Psoas muscle (tissue), 8 donors: ENCODE results near the gene GAB3. TPM values are rescaled to one million over a fixed set of nuclear protein-coding genes. Genes with fewer than 3 reads are reported as not detected.

Experiments
- ATAC-seq, 4 donors: fragments of 200-7000 bp; cut with Tn5 transposase; one replicate each; pipeline ENCODE4 v1.9.1; 2020; ENCODE audit warnings: moderate library complexity in 3 of 4, mild to moderate bottlenecking in 2 of 4
- DNase-seq, 2 donors: peaks; one replicate each; pipeline ENCODE4 v3.0.0-alpha.2; 2020
- H3K27ac ChIP-seq: fragments of 200-600 bp; one replicate; pipeline ENCODE4 v1.8.0; 2022
- H3K27me3 ChIP-seq, 3 donors: fragments of 200-600 bp in 1 of 3; one replicate each; pipeline versions ENCODE4 v1.6.1 to v1.8.0; 2013 to 2022; ENCODE audit warnings: low read length in 2 of 3, mild to moderate bottlenecking in 2 of 3, moderate library complexity in 1 of 3; ENCODE audit not compliant: insufficient read depth in 3 of 3
- H3K36me3 ChIP-seq, 2 donors: fragments of 200-600 bp in 1 of 2; one replicate each; pipeline versions ENCODE4 v1.6.1 to v1.8.0; 2013 to 2022; ENCODE audit warnings: low read depth in 1 of 2, mild to moderate bottlenecking in 1 of 2, moderate library complexity in 1 of 2; ENCODE audit not compliant: insufficient read depth in 1 of 2
- H3K4me1 ChIP-seq: fragments of 200-600 bp; one replicate; pipeline ENCODE4 v1.8.0; 2022
- H3K4me3 ChIP-seq: fragments of 200-600 bp; one replicate; pipeline ENCODE4 v1.8.0; 2022; ENCODE audit warnings: mild to moderate bottlenecking
- H3K9me3 ChIP-seq: fragments of 200-600 bp; one replicate; pipeline ENCODE4 v1.8.0; 2022
- WGBS, 3 donors: extraction: QIAGEN DNeasy Blood & Tissue Kit; methylation state at CpG; one replicate each; pipeline versions ENCODE4 v1.1.6 to v1.1.7; 2013; 5-methylcytosine and 5-hydroxymethylcytosine counted together
- intact Hi-C, 2 donors: fragments of 100-400 bp; cut with DNase I; formaldehyde crosslinking; loops; one replicate each; pipeline versions ENCODE4 v1.11.0 to v1.14.2; 2022
- polyA plus RNA-seq, 3 donors: library from polyadenylated mRNA; stranded (reverse); fragments of 200-250 nt; gene quantifications; one replicate each; pipeline ENCODE4 v1.2.3, GENCODE V29; 2013
- total RNA-seq, 4 donors: library from RNA; stranded (reverse); fragmentation: NEBNext Ultra II Directional in 2 of 4; extraction: Animal tissue kit (Norgen Biotek cat#: 25700) in 2 of 4; gene quantifications; one replicate each; pipeline versions ENCODE4 v1.2.1 to v1.2.4, GENCODE V29; 2021 to 2023
- TF ChIP-seq, protein P1 (sequence below): fragments of 200-600 bp; IDR thresholded peaks from one replicate; pipeline ENCODE4 v1.8.0; 2022; ENCODE audit warnings: antibody characterized with exemption
- donor health status: healthy with polysubstance abuse.
- donor health status: DM: no; HTN: no; CAD: no; lungs with moderate emphysema.
- donor health status: Bipolar disorder and iron deficiency.
- donor health status: healthy.
- donor health status: DM: yes; HTN: yes; CAD: no.
- donor health status: DM: no; HTN: no; CAD: no.
- donor health status: DM: no; HTN: no; CAD: no.
- donor health status: DM: yes; HTN: yes; CAD: no.

The GAB3 gene
- total and polyA plus RNA-seq, 7 donors: 0.61 to 3.4 (median 1.4) TPM

DNA sequence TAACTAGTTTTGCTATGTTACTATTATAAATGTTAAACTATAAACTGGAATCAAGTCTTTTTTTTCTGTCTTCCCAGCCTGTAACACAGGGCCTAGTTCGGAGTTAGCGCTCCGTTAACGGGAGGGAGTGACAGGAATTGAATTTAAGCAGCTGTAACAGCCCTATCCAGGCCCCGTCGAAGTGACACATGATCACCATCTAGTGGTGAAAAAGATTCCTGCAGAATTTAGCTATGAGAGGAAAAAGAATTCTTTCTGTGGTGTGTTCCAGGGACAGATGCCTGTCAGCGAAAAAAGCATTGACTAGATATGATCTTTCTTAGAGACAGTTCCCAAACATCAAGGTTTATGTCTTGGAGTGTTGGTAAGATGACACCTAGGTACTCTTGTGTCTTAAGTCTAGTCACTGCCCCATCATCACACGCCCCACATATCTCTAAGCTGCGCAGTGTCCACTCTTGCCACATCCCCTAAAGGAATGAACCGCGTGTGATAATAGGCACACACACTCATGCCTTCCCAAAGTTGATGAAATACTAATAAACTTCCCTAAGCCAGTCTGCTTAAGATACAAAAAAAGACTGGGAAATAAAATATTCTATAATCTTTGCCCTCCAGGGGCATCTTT is 2.1 kb downstream of the GAB3 start:
- H3K27ac ChIP-seq: peak overlapping the region; percentile 20
- H3K9me3 ChIP-seq: no peaks in the 10 kb centered on the region
- peak overlapping the region; percentile 35 for H3K4me3 ChIP-seq
- TF ChIP-seq, protein P1, sequence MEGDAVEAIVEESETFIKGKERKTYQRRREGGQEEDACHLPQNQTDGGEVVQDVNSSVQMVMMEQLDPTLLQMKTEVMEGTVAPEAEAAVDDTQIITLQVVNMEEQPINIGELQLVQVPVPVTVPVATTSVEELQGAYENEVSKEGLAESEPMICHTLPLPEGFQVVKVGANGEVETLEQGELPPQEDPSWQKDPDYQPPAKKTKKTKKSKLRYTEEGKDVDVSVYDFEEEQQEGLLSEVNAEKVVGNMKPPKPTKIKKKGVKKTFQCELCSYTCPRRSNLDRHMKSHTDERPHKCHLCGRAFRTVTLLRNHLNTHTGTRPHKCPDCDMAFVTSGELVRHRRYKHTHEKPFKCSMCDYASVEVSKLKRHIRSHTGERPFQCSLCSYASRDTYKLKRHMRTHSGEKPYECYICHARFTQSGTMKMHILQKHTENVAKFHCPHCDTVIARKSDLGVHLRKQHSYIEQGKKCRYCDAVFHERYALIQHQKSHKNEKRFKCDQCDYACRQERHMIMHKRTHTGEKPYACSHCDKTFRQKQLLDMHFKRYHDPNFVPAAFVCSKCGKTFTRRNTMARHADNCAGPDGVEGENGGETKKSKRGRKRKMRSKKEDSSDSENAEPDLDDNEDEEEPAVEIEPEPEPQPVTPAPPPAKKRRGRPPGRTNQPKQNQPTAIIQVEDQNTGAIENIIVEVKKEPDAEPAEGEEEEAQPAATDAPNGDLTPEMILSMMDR: peak; percentile 76
- DNase-seq: no peak
- peak; percentile 77 to 86 (median 80) for ATAC-seq
- peaks cover 4% of the 10 kb centered on the region for H3K4me1 ChIP-seq
- intact Hi-C loops: loop anchor here in 1 of 2 donors (2.0 kb wide), 1 partner anchor 34 kb away; no protein-coding TSS in a partner anchor
- peaks cover 0 to 2% (median 0%) of the 10 kb centered on the region in 3 donors for H3K27me3 ChIP-seq
- WGBS, 3 donors: 25 to 26% (median 26%) methylated on average over 11 of the region's 11 CpGs
- H3K36me3 ChIP-seq: no peaks in the 10 kb centered on the region

- Histone ChIP-seq H3K27ac (no peak overlapping the region), H3K36me3 (no peaks in the 10 kb centered on the region), H3K9me3 (no peaks in the 10 kb centered on the region), H3K4me3 (no peak overlapping the region), H3K4me1 (peaks cover 6% of the 10 kb centered on the region), H3K27me3 (no peaks in the 10 kb centered on the region)
- no peak for DNase-seq
- intact Hi-C loops: no loop called here
- no peak for ATAC-seq
- TF ChIP-seq, protein P1: no peak
Observed at GRCh38 chrX:154742613-154743012, 8.3 kb downstream of the GAB3 start.

DNA sequence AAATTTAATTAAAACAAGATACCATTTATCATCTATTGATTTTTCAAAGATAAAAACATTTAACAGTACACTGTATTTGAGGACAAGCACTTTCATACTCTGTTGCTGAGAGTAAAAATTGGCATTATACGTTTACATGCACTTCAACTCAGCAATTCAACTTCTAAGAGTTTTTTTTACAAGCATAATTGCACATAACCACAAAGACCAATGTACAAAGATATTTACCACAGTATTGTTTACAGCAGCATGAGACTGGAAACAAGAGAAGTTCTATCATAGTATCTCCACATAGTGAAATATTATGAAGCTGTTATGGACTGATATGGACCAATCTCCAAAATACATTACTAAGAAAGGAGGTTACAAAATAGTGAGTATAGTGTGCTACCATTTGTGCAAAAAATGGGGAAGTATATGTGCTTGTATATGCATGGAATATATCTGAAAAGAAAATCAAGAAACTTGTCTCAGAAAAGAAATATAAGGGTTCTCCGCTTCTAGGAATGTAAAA is 10.9 kb downstream of the GAB3 start:
- intact Hi-C loops: no loop called here
- Histone ChIP-seq H3K36me3 (no peaks in the 10 kb centered on the region), H3K27me3 (no peaks in the 10 kb centered on the region), H3K9me3 (no peaks in the 10 kb centered on the region), H3K27ac (no peak overlapping the region), H3K4me3 (no peak overlapping the region), H3K4me1 (peaks cover 8% of the 10 kb centered on the region)
- ATAC-seq (no peak), DNase-seq (no peak)
- WGBS, 3 donors: 78 to 90% (median 84%) methylated on average over 2 of the region's 2 CpGs
- TF ChIP-seq, protein P1: no peak

DNA sequence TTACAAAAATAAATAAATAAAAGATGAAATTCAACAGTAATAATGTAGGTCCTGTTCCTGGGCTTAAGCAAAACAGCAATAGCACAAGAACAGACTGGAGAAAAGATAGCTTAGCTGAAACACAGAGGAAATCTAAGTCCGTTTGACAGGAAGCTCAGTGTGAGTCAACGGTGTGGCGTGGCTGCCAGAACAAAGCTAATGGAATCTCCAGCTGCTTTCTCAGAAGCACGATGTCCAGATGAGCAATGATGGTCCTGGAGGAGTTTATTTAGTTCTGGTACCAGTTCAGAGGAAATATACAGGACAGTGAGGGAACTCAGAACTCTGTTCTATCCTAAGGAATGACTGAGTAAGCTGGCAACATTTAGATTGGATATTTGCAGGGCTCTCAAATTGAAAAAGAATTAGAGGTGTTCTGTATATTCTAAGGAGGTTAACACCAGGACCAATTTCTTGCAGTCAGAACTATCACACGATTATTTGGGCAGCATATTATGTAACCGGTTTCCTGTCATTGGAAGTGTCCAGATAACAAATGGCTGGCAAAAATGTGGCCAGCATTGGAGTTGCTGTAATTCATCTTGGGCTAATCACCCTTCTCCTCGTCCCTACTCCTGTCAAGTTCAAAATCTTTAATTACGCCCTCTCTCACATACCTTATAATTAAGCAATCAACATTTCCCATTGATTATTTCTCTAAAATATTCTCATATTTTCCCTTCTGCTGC is 12.7 kb downstream of the GAB3 start:
- Histone ChIP-seq H3K4me1 (peaks cover 15% of the 10 kb centered on the region), H3K4me3 (no peak overlapping the region), H3K27me3 (no peaks in the 10 kb centered on the region), H3K9me3 (no peaks in the 10 kb centered on the region), H3K36me3 (no peaks in the 10 kb centered on the region), H3K27ac (peak overlapping the region; percentile 57)
- DNase-seq (peak; percentile 55 to 74), ATAC-seq (peak; percentile 77 to 86 (median 84))
- TF ChIP-seq, protein P1: no peak
- WGBS, 3 donors: 13 to 35% (median 14%) methylated on average over 8 of the region's 8 CpGs
- intact Hi-C loops: no loop called here
